Hepatocyte (in vitro differentiated cells): ENCODE measurements around the gene PPFIA2.

ENCODE experiments used
- CTCF ChIP-seq: fragments of 200-600 bp; sonication (generic); IDR thresholded peaks from 2 replicates; pipeline ENCODE4 v1.5.1; 2016; ENCODE audit warnings: antibody characterized with exemption, mild to moderate bottlenecking; ENCODE audit not compliant: poor library complexity
- EZH2 ChIP-seq: fragments of 200-600 bp; sonication (generic); IDR thresholded peaks from 2 replicates; pipeline ENCODE4 v1.6.1; 2016; ENCODE audit warnings: antibody characterized with exemption, mild to moderate bottlenecking, borderline replicate concordance
- EZH2phosphoT487 ChIP-seq: fragments of 200-600 bp; sonication (generic); IDR thresholded peaks from one replicate; pipeline ENCODE4 v1.6.1; 2018; ENCODE audit warnings: antibody characterized with exemption, mild to moderate bottlenecking, low read depth, moderate library complexity; ENCODE audit not compliant: unreplicated experiment, severe bottlenecking

- no peak for TF ChIP-seq CTCF
- no peak for TF ChIP-seq EZH2
- no peak for TF ChIP-seq EZH2phosphoT487
Measured at GRCh38 chr12:81439344-81439743, 319.8 kb downstream of the PPFIA2 start.
